SK-MEL-5 (cell line): ENCODE measurements around the gene MAP3K20. TPM values are rescaled to one million over a fixed set of nuclear protein-coding genes. Genes with fewer than 3 reads are reported as not detected.
"Not testable (repeated sequence)": the region's sequence is repeated elsewhere in the genome, so short reads cannot be mapped to it uniquely, and the experiment has no call there.

Experiments used
- DNase-seq: peaks from one replicate; pipeline ENCODE4 v3.0.0-alpha.2; 2016; ENCODE audit warnings: low read depth, low spot score
- in situ Hi-C: cut with HindIII; loops from 2 replicates; pipeline ENCODE4 v1.10.0; 2016; ENCODE audit warnings: low sequenced_read_pairs, high pct_unique_total_duplicates, low pct_unique_long_range_greater_than_20kb
- total RNA-seq: library from RNA; depleted of rRNA; stranded (reverse); fragments of >200 nt; shearing (Covaris generic); gene quantifications from 2 replicates; pipeline ENCODE4 v1.2.3, GENCODE V29; 2014

MAP3K20 gene
- total RNA-seq, 1 experiment from 2014 or later, result 11.2 TPM

- peak; percentile 12 for DNase-seq
- in situ Hi-C loops, result no loop called here
Measured at GRCh38 chr2:173076581-173077345, 1.1 kb downstream of the MAP3K20 start.

- in situ Hi-C loops, result no loop called here
- DNase-seq, result no peak
Measured at GRCh38 chr2:173077506-173078177, 2.0 kb downstream of the MAP3K20 start.

- DNase-seq, result no peak
- in situ Hi-C loops, result no loop called here
Measured at GRCh38 chr2:173079141-173079540, 3.5 kb downstream of the MAP3K20 start.

- no peak for DNase-seq
- in situ Hi-C loops, result no loop called here
Measured at GRCh38 chr2:173079973-173080860, 4.6 kb downstream of the MAP3K20 start.

- DNase-seq, result no peak
- in situ Hi-C loops, result no loop called here
Measured at GRCh38 chr2:173086518-173087213, 11.0 kb downstream of the MAP3K20 start.

GRCh38 chr2:173087214-173087581 lies 11.6 kb downstream of the MAP3K20 start:
- in situ Hi-C loops, result no loop called here
- DNase-seq, result no peak

GRCh38 chr2:173087793-173088496 lies 12.3 kb downstream of the MAP3K20 start:
- no peak for DNase-seq
- in situ Hi-C loops, result no loop called here

GRCh38 chr2:173090276-173090877 lies 14.7 kb downstream of the MAP3K20 start:
- in situ Hi-C loops, result no loop called here
- no peak for DNase-seq

- in situ Hi-C loops, result no loop called here
- peak; percentile 35 for DNase-seq
Measured at GRCh38 chr2:173090973-173091660, 15.5 kb downstream of the MAP3K20 start.

GRCh38 chr2:173091910-173092309 lies 16.3 kb downstream of the MAP3K20 start:
- DNase-seq, result no peak
- in situ Hi-C loops, result no loop called here

- in situ Hi-C loops, result no loop called here
- DNase-seq, result no peak
Measured at GRCh38 chr2:173092844-173093402, 17.3 kb downstream of the MAP3K20 start.

GRCh38 chr2:173093617-173094016 lies 18.0 kb downstream of the MAP3K20 start:
- in situ Hi-C loops, DNase-seq: not testable (repeated sequence)

- no peak for DNase-seq
- in situ Hi-C loops, result no loop called here
Measured at GRCh38 chr2:173094731-173095130, 19.1 kb downstream of the MAP3K20 start.

- in situ Hi-C loops, result no loop called here
- DNase-seq, result no peak
Measured at GRCh38 chr2:173095356-173095755, 19.7 kb downstream of the MAP3K20 start.

- DNase-seq, result no peak
- in situ Hi-C loops, result no loop called here
Measured at GRCh38 chr2:173099271-173099670, 23.6 kb downstream of the MAP3K20 start.

GRCh38 chr2:173099804-173100203 lies 24.2 kb downstream of the MAP3K20 start:
- in situ Hi-C loops, result no loop called here
- no peak for DNase-seq
